Naive thymus-derived CD8-positive, alpha-beta T cell (primary cell): ENCODE measurements around the gene DNAH2. TPM values are rescaled to one million over a fixed set of nuclear protein-coding genes. Genes with fewer than 3 reads are reported as not detected.

Source experiments
- ATAC-seq, 2 donors: fragments of 150-1000 bp; cut with Tn5 transposase in 1 of 2; sonication (Bioruptor Pico), chemical (Tn5 transposase) in 1 of 2; 1 replicate in 1 of 2; 2 replicates in 1 of 2; pipeline ENCODE4 v1.10.0; 2021; ENCODE audit warnings: mild to moderate bottlenecking in 2 of 2, moderate library complexity in 2 of 2
- POLR2A ChIA-PET: fragments of 350-600 bp; sonication (Branson Sonifier 250); formaldehyde crosslinking; loops from one replicate; lab custom pipeline; 2021; ENCODE audit warnings: antibody characterized with exemption; lab: Charles Lee
- DNase-seq, 10 donors: peaks; one replicate each; pipeline versions ENCODE4 v3.0.0 to v3.0.0-alpha.2; 2020 to 2022
- H3K27ac Mint-ChIP-seq, 10 donors: one replicate each; pipeline ENCODE4 v1.8.0; 2020 to 2022; ENCODE audit warnings: mild to moderate bottlenecking in 10 of 10, mixed read lengths in 10 of 10, moderate library complexity in 4 of 10, inconsistent platforms in 1 of 10
- H3K27me3 Mint-ChIP-seq, 5 donors: one replicate each; pipeline ENCODE4 v1.8.0; 2021 to 2022; ENCODE audit warnings: mixed read lengths in 5 of 5
- H3K36me3 Mint-ChIP-seq, 3 donors: one replicate each; pipeline ENCODE4 v1.8.0; 2020 to 2022; ENCODE audit warnings: mixed read lengths in 3 of 3, mild to moderate bottlenecking in 2 of 3, inconsistent platforms in 1 of 3
- H3K4me1 Mint-ChIP-seq, 4 donors: one replicate each; pipeline ENCODE4 v1.8.0; 2021 to 2022; ENCODE audit warnings: mixed read lengths in 4 of 4
- H3K4me3 Mint-ChIP-seq, 10 donors: one replicate each; pipeline ENCODE4 v1.8.0; 2020 to 2022; ENCODE audit warnings: mild to moderate bottlenecking in 10 of 10, mixed read lengths in 10 of 10, moderate library complexity in 6 of 10, inconsistent platforms in 1 of 10
- H3K9me3 Mint-ChIP-seq, 9 donors: one replicate each; pipeline ENCODE4 v1.8.0; 2020 to 2022; ENCODE audit warnings: mixed read lengths in 9 of 9, mild to moderate bottlenecking in 3 of 9, inconsistent platforms in 1 of 9, moderate library complexity in 1 of 9
- polyA plus RNA-seq, 3 donors: library from polyadenylated mRNA; unstranded; fragments of 300-500 nt; fragmentation: Illumina TruSeq; gene quantifications; one replicate each; pipeline ENCODE4 v1.2.3, GENCODE V29; 2021
- total RNA-seq, 8 experiments: library from RNA in 2 of 8; stranded (reverse) in 2 of 8; gene quantifications; one replicate each; pipeline ENCODE4 v1.2.3 and lab custom pipeline; 2021 to 2026

The DNAH2 gene
- total and polyA plus RNA-seq, 5 experiments from 2014 or later: not detected

DNA sequence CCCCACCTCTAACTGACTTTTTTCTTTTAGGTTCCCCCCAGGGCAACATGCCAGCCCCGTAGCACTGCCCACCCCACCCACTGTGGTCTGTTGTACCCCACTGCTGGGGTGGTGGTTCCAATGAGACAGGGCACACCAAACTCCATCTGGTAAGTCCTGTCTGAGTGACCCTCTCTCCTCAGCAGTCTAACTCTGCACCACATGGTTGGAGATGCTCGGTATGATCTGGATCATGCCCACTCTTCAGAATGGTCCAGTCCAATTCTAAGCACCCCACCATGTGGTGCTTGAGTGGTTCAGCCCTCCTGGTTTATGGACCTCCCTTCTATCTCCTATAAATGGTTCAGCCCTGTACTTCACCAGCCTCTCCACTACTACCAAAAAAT lies 122.3 kb downstream of the DNAH2 start:
- H3K27ac Mint-ChIP-seq: peak overlapping the region; percentile 77 to 99 (median 98)
- H3K4me3 Mint-ChIP-seq: peak overlapping the region in 9 of 10 donors; percentile 13 to 100 (median 86)
- DNase-seq (peak in 3 of 10 donors; percentile 25 to 27 (median 27)), ATAC-seq (no peak)
- H3K9me3 Mint-ChIP-seq: no peaks in the 10 kb centered on the region
- peaks cover 0 to 8% (median 0%) of the 10 kb centered on the region in 5 donors for H3K27me3 Mint-ChIP-seq
- peaks cover 0 to 14% (median 0%) of the 10 kb centered on the region in 3 donors for H3K36me3 Mint-ChIP-seq
- H3K4me1 Mint-ChIP-seq: peaks cover 57 to 87% (median 63%) of the 10 kb centered on the region in 4 donors
- POLR2A ChIA-PET: interaction anchor here (2.1 to 6.9 kb wide), 2 partner anchors 12 to 16 kb away, joined by 10 to 54 read pairs; partner anchors contain the start of genes CYB5D1, NAA38 and TMEM88

DNA sequence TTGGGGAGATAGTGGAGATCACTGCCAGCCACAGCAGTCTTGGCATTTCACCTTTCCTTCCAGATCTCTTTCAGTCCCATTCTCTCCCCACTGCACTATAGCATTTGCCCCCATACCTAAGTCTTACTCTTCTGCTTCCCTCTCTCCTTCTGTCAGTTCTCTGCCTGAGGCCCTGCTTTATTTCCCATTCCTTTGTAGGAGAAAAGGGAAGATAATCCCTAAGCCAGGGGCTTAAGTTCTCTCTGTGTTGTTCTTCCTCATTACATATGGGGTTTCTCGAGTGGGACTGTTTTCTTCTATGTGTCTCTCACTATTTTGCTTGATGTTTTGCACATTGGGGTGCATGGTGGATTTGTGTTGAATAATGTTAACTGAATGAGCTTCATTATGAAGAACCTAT lies 122.9 kb downstream of the DNAH2 start:
- Mint-ChIP-seq H3K4me1 (peaks cover 61 to 87% (median 65%) of the 10 kb centered on the region in 4 donors), H3K36me3 (peaks cover 0 to 14% (median 0%) of the 10 kb centered on the region in 3 donors), H3K4me3 (peak overlapping the region in 9 of 10 donors; percentile 85 to 100 (median 93)), H3K9me3 (no peaks in the 10 kb centered on the region), H3K27me3 (peaks cover 0 to 6% (median 0%) of the 10 kb centered on the region in 5 donors), H3K27ac (peak overlapping the region; percentile 80 to 99 (median 98))
- ATAC-seq: no peak
- no peak for DNase-seq
- POLR2A ChIA-PET: interaction anchor here (0.7 to 6.9 kb wide), 5 partner anchors 9 to 153 kb away, joined by 3 to 54 read pairs (median 5); partner anchors contain the start of genes CYB5D1, NAA38, TMEM88 and TP53

DNA sequence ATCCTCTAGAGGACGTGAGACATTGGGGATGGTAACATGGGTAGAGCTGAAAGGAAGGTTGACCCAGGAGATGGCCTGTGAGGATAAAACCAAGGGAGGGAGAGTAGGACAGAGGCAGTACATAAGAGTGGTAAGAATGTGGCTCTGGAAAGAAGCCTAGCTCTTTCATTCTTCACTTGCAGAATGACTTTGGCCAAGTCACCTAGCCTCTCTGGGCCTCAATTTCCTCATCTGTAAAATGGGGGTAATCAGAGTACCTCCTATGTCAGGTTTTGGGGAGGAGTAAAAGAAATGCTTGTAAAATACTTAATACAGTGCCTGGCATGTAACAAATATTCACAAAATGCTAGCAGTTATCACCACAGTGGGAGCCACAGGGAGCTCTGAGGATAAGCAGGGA lies 123.3 kb downstream of the DNAH2 start:
- DNase-seq: no peak
- ATAC-seq: no peak
- H3K9me3 Mint-ChIP-seq: no peaks in the 10 kb centered on the region
- POLR2A ChIA-PET: interaction anchor here (0.7 to 6.9 kb wide), 6 partner anchors 8 to 154 kb away, joined by 3 to 54 read pairs (median 6); partner anchors contain the start of genes CYB5D1, NAA38, TMEM88 and TP53
- H3K27me3 Mint-ChIP-seq: peaks cover 0 to 6% (median 0%) of the 10 kb centered on the region in 5 donors
- peak overlapping the region; percentile 80 to 99 (median 98) for H3K27ac Mint-ChIP-seq
- peak overlapping the region; percentile 85 to 100 (median 93) for H3K4me3 Mint-ChIP-seq
- H3K36me3 Mint-ChIP-seq: peaks cover 0 to 16% (median 0%) of the 10 kb centered on the region in 3 donors
- peaks cover 63 to 87% (median 68%) of the 10 kb centered on the region in 4 donors for H3K4me1 Mint-ChIP-seq

DNA sequence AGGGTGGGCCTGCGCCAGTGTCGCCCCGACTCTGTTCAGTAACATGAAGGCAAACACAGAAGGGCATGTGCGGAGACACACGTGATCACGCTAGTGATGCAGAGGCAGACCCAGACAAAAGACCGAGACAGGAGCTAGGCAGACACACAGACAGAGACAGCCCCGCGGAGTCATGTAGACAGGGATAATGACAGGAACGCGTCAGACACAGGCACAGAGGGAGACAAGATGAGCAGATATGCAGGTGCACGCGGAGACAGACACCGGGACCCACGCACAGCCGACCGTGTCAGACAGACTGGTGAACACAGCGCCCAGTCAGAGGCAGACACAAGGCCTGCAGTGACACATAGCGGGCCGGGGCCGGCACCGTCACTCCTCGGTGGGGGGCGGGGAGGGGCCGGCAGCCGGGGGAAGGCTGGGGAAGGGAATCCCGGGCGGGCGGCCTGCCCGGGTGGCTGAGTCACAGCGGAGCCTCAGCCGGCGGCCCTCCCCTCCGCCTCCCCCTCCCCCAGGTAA lies 123.9 kb downstream of the DNAH2 start:
- Mint-ChIP-seq H3K9me3 (no peaks in the 10 kb centered on the region), H3K4me1 (peaks cover 59 to 81% (median 65%) of the 10 kb centered on the region in 4 donors), H3K4me3 (peak overlapping the region; percentile 88 to 100 (median 95)), H3K27ac (peak overlapping the region; percentile 80 to 100 (median 98)), H3K36me3 (peaks cover 0 to 17% (median 0%) of the 10 kb centered on the region in 3 donors), H3K27me3 (peaks cover 0 to 6% (median 0%) of the 10 kb centered on the region in 5 donors)
- POLR2A ChIA-PET: interaction anchor here (0.8 to 7.2 kb wide), 7 partner anchors 7 to 542 kb away, joined by 3 to 116 read pairs (median 7); partner anchors contain the start of genes CYB5D1, KDM6B, NAA38 and TMEM88
- DNase-seq (peak; percentile 80 to 95 (median 87)), ATAC-seq (peak; percentile 34 to 45)

DNA sequence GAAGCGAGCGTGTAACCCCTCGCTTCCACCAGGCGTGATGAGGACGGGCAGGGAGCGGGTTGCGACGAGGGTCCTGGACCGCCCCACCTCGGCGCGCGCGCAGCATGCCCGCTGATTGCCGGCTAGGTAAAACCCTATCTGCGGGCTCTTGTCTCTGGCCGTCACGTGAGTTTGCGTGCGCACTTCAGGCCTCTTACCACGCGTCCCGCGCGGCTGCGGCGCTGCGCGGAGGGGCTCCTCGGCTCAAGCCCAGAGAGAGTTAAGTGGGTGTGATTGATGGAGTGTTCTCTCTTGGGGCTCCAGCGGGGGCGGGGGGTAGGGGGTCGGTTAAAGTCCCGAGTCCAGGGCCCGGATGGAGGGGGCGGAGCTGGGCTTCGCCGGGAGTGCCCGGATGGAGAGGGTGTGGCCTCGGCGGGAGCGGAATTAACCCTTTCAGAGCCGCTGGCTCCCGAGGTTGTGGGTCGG lies 124.4 kb downstream of the DNAH2 start:
- Mint-ChIP-seq H3K4me3 (peak overlapping the region; percentile 88 to 100 (median 96)), H3K36me3 (peaks cover 0 to 22% (median 0%) of the 10 kb centered on the region in 3 donors), H3K4me1 (peaks cover 54 to 76% (median 60%) of the 10 kb centered on the region in 4 donors), H3K27me3 (peaks cover 0 to 6% (median 0%) of the 10 kb centered on the region in 5 donors), H3K27ac (peak overlapping the region; percentile 94 to 100 (median 98)), H3K9me3 (no peaks in the 10 kb centered on the region)
- peak; percentile 73 to 93 (median 84) for DNase-seq
- ATAC-seq: peak; percentile 26 to 34
- POLR2A ChIA-PET: interaction anchor here (0.6 to 7.2 kb wide), 8 partner anchors 7 to 541 kb away, joined by 3 to 116 read pairs (median 6); partner anchors contain the start of genes CYB5D1, KDM6B, NAA38 and TMEM88

DNA sequence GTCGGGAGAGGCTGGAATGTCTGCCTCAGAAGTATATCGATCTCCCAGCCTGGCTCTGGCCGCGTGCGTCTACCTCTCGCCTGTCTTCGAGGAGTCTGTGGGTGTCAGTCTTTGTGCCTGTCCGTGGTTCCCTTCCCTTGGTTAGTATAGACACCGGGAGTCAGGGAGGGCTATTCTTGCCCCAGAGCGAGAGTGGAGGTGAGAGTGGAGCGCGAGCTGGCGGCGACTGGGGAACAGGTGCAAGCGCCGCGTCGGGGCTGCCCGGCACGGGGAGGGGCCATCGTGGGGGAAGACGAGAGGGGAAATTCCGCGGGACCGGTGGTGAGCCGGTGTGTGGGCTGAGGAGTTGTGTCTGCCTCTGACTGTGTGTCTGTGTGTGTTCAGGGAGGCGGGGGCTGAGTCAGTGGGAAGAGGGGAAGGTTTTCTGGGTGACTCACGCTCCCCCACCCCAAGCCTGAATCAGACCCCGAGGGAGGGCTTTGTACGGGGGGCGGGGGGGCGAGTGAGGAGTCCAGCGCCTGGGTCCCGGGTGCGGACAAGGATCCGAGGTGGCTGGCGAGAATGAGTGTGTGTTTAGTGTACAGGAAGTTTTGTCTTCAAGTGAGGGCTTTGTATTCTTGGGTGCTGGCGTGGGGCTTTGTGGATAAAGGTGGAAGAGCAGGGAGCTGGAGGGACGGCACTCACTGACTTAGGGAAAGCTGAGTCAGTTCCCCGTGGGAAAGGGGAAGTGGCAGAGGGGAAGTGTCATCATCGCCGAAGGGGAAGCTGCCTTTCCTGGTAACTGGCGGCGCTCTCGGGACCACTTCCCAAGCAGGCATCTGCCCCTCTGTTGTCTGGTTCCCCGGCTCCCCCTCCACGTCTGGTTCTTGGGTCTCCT lies 125.1 kb downstream of the DNAH2 start:
- Mint-ChIP-seq H3K9me3 (no peaks in the 10 kb centered on the region), H3K4me3 (peak overlapping the region; percentile 88 to 100 (median 96)), H3K4me1 (peaks cover 49 to 69% (median 54%) of the 10 kb centered on the region in 4 donors), H3K27me3 (peaks cover 0 to 6% (median 0%) of the 10 kb centered on the region in 5 donors), H3K36me3 (peaks cover 0 to 28% (median 0%) of the 10 kb centered on the region in 3 donors), H3K27ac (peak overlapping the region; percentile 94 to 100 (median 98))
- peak in 9 of 10 donors; percentile 82 to 98 (median 93) for DNase-seq
- POLR2A ChIA-PET: interaction anchor here (0.5 to 7.2 kb wide), 9 partner anchors 8 to 543 kb away, joined by 3 to 116 read pairs (median 4); partner anchors contain the start of genes CYB5D1, KDM6B, NAA38 and TMEM88
- ATAC-seq: peak; percentile 47 to 58

DNA sequence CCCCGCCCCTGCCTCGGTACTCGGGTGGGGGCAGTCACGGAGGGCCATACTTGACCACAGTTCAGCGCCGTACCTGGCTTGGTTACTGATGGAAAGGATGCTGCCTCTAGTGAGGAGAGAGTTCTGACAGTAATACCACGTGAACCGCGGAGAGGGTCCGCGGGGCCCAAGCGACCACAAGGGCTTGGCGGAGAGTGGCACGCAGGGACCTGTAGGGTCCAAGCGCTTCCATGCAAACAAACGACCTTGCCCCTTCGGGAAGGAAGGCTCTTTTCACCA lies 125.7 kb downstream of the DNAH2 start:
- DNase-seq (peak in 2 of 10 donors; percentile 45 to 56), ATAC-seq (peak in 1 of 2 donors; percentile 0)
- Mint-ChIP-seq H3K4me1 (peaks cover 46 to 65% (median 52%) of the 10 kb centered on the region in 4 donors), H3K4me3 (peak overlapping the region; percentile 88 to 100 (median 96)), H3K36me3 (peaks cover 0 to 29% (median 0%) of the 10 kb centered on the region in 3 donors), H3K9me3 (no peaks in the 10 kb centered on the region), H3K27ac (peak overlapping the region; percentile 94 to 100 (median 98)), H3K27me3 (peaks cover 0 to 6% (median 0%) of the 10 kb centered on the region in 5 donors)
- POLR2A ChIA-PET: interaction anchor here (1.0 to 7.2 kb wide), 5 partner anchors 8 to 330 kb away, joined by 3 to 116 read pairs (median 22); partner anchors contain the start of genes CYB5D1, KDM6B, NAA38 and TMEM88

DNA sequence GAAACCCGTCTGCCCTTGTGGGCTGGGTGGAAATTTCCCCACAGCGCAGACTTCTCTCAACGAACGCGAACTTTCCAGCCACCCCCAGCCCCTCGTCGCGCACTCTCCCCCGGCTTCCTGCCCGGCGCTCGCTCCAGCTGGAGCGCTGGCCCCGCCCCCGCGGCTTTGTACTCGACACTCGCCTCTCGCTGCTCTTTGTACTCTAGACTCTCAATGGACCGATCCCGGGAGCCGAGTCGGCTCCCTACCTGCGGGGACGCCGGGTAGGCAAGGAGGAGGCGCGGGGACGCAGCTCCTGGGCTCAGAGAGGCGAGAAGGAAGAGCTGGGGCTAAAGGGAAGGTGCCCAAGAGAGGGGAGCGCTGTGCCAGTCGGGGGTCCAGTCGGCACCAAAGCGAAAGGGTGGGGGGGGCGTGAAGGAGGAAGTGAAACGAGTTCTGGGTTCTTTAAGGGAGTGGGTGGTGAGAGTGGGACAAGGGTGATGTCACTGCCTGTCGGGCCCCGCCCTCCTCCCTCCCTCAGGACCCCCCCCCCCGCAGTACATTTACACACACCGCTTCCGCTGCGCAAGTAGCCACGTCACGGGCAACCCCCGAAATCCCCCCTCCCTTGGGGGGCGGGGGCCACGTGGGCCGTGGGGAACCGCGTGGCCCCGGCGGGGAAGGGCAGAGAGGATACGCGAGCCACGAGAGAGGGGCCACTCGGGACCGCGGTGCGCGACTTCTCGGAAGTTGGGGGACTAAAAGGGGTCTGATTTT lies 126.2 kb downstream of the DNAH2 start:
- peaks cover 42 to 60% (median 48%) of the 10 kb centered on the region in 4 donors for H3K4me1 Mint-ChIP-seq
- H3K36me3 Mint-ChIP-seq: peaks cover 0 to 31% (median 0%) of the 10 kb centered on the region in 3 donors
- ATAC-seq (peak; percentile 12 to 29), DNase-seq (peak; percentile 87 to 96 (median 92))
- POLR2A ChIA-PET: interaction anchor here (1.0 to 7.2 kb wide), 4 partner anchors 8 to 330 kb away, joined by 4 to 116 read pairs (median 38); partner anchors contain the start of genes CYB5D1, KDM6B, NAA38 and TMEM88
- H3K27ac Mint-ChIP-seq: peak overlapping the region; percentile 94 to 100 (median 98)
- H3K9me3 Mint-ChIP-seq: no peaks in the 10 kb centered on the region
- H3K4me3 Mint-ChIP-seq: peak overlapping the region; percentile 88 to 100 (median 96)
- H3K27me3 Mint-ChIP-seq: peaks cover 0 to 6% (median 0%) of the 10 kb centered on the region in 5 donors

DNA sequence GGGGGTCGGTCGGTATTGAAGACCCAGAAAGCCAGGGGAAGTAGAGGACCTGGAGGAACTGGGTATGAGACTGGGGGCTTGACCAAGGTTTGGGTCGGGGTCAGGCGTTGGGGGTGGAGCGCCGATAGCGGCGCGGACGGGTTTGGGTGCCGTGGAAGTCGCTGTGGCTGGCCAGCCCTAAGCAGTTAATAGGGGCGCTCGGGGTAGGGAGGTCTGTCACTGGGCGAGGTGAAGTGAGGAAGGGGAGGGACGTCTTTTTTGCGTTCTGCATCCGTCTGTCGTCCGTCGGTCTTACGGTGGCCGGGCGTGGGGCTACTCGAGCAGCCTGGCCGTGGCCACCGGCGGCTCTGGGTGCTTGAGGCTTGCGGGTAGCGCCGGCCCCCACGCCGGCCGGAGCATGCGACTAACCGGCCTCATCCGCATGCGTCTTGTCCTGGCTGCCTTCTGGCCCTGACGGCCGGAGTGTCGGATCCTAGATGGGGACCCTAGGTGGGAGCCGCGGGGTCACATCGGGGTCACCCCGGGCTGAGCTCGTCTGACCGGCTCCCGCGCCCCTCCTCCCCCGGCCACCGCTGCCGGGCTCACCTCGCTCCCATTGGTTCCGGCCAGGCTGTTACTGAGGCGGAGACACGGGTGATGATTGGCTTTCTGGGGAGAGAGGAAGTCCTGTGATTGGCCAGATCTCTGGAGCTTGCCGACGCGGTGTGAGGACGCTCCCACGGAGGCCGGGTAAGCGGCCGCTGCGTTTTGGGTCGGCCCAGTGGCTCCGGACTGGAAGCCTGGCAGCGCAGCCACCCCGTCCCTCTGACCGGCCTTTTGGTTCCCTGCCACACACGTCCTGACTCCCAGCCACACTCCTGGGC lies 127.0 kb downstream of the DNAH2 start:
- Mint-ChIP-seq H3K27me3 (peaks cover 0 to 6% (median 0%) of the 10 kb centered on the region in 5 donors), H3K4me1 (peaks cover 34 to 52% (median 40%) of the 10 kb centered on the region in 4 donors), H3K36me3 (peaks cover 0 to 31% (median 0%) of the 10 kb centered on the region in 3 donors), H3K9me3 (no peaks in the 10 kb centered on the region), H3K27ac (peak overlapping the region; percentile 94 to 100 (median 98)), H3K4me3 (peak overlapping the region; percentile 88 to 100 (median 96))
- POLR2A ChIA-PET: interaction anchor here (0.8 to 7.2 kb wide), 9 partner anchors 9 to 329 kb away, joined by 3 to 116 read pairs (median 4); partner anchors contain the start of genes CYB5D1, KDM6B, NAA38 and RNF227
- ATAC-seq: peak; percentile 20 to 32
- peak; percentile 62 to 89 (median 78) for DNase-seq
